Measurements from ENCODE around the gene SPART.
"Not testable (repeated sequence)": the region's sequence is repeated elsewhere in the genome, so short reads cannot be mapped to it uniquely, and the experiment has no call there.

SPART gene

GRCh38 chr13:36344173-36344572 is 2.0 kb downstream of the SPART start:
- no peak for DNase-seq (ENCODE audit: low read depth)
- TF ChIP-seq CTCF (IDR thresholded peaks at IDR 0.05; ENCODE audit: insufficient read depth, low read depth, low read length, missing control alignments): no peak
- no peak overlapping the region for H3K4me3 ChIP-seq (ENCODE audit: low read depth, low read length)

- no peak for TF ChIP-seq CTCF (IDR thresholded peaks at IDR 0.05; ENCODE audit: insufficient read depth, low read depth, low read length, missing control alignments)
- H3K4me3 ChIP-seq (ENCODE audit: low read depth, low read length): no peak overlapping the region
- no peak for DNase-seq (ENCODE audit: low read depth)
Measured at GRCh38 chr13:36343766-36344165, 2.4 kb downstream of the SPART start.

- no peak overlapping the region for H3K4me3 ChIP-seq (ENCODE audit: low read depth, low read length)
- no peak for DNase-seq (ENCODE audit: low read depth)
- TF ChIP-seq CTCF (IDR thresholded peaks at IDR 0.05; ENCODE audit: insufficient read depth, low read depth, low read length, missing control alignments): no peak
Measured at GRCh38 chr13:36342715-36343114, 3.5 kb downstream of the SPART start.

- H3K4me3 ChIP-seq (ENCODE audit: low read depth, low read length): no peak overlapping the region
- DNase-seq (ENCODE audit: low read depth): no peak
- TF ChIP-seq CTCF (IDR thresholded peaks at IDR 0.05; ENCODE audit: insufficient read depth, low read depth, low read length, missing control alignments): no peak
Measured at GRCh38 chr13:36341718-36342117, 4.5 kb downstream of the SPART start.

GRCh38 chr13:36339600-36340155 is 6.5 kb downstream of the SPART start:
- DNase-seq (ENCODE audit: low read depth): no peak
- no peak for TF ChIP-seq CTCF (IDR thresholded peaks at IDR 0.05; ENCODE audit: insufficient read depth, low read depth, low read length, missing control alignments)
- no peak overlapping the region for H3K4me3 ChIP-seq (ENCODE audit: low read depth, low read length)

GRCh38 chr13:36337938-36338641 is 8.1 kb downstream of the SPART start:
- no peak for TF ChIP-seq CTCF (IDR thresholded peaks at IDR 0.05; ENCODE audit: insufficient read depth, low read depth, low read length, missing control alignments)
- DNase-seq (ENCODE audit: low read depth): no peak
- H3K4me3 ChIP-seq (ENCODE audit: low read depth, low read length): no peak overlapping the region

- no peak overlapping the region for H3K4me3 ChIP-seq (ENCODE audit: low read depth, low read length)
- DNase-seq (ENCODE audit: low read depth): no peak
- no peak for TF ChIP-seq CTCF (IDR thresholded peaks at IDR 0.05; ENCODE audit: insufficient read depth, low read depth, low read length, missing control alignments)
Measured at GRCh38 chr13:36332986-36333385, 13.2 kb downstream of the SPART start.

GRCh38 chr13:36332255-36332654 is 13.9 kb downstream of the SPART start:
- not testable (repeated sequence) for H3K4me3 ChIP-seq (ENCODE audit: low read depth, low read length); DNase-seq (ENCODE audit: low read depth)

All from GM12865 (cell line).